GM19043 (cell line): ENCODE results near the gene METTL22.

ENCODE experiments used
- ATAC-seq: cut with Tn5 transposase; IDR thresholded peaks from one replicate; pipeline ENCODE4 v1.9.1; 2021; ENCODE audit warnings: low read depth; ENCODE audit not compliant: unreplicated experiment

The METTL22 gene

DNA sequence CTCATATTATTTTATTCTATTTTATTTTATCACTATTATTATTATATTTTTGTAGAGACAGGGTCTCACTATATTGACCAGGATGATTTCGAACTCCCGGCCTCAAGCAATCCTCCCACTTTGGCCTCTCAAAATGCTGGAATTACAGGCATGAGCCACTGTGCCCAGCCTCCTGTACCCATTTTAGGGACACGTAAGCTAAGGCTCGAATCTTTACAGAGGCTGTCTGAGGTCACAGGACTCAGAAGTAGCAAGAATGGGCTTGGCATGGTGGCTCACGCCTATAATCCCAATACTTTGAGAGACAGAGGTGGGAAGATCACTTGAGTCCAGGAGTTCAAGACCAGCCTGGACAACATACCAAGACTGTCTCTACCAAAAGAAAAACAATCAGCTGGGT lies 40.2 kb downstream of the METTL22 start:
- ATAC-seq, result no peak

DNA sequence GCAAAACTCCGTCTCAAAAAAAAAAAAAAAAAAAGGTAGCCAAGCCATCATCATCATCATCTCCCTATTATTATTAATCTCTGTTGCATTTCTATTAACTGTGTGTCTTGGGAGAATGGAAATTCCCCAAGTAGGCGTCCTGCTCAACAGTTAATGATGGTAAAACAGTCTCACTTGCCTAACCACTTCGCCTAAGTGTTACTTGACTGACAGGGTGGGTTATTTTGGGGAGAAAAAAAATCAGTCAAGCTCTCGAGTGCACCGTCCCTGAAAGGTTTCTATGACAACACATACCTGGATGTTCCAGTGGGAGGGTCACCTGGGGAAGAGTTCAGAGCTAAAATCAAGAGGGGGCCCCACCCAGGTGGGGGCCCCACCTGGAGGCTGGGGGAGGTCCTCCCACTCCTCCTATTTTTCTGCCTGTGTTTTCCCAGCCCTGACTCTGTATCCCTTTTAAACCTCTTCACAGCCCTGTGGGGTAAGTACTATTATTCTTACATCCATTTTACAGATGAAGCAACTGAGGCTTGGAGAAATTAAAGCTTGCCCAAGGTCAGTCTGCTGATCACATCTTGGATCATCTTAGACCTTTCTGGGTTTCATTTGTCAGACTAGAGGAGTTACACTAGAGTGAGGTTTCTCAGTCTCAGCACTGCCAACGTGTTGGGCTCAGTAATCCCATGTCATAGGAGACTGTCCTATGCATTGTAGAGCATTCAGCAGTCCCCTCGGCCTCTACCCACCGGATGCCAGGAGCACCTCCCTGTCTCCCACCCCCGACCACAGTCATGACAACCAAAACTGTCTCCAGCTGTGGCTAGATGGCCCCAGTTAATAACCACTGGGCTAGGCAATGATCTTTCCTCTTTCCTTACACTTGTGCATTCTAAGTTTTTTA lies 41.9 kb downstream of the METTL22 start:
- no peak for ATAC-seq

GRCh38 chr16:8665529-8665928 lies 44.0 kb downstream of the METTL22 start:
- ATAC-seq, result no peak

DNA sequence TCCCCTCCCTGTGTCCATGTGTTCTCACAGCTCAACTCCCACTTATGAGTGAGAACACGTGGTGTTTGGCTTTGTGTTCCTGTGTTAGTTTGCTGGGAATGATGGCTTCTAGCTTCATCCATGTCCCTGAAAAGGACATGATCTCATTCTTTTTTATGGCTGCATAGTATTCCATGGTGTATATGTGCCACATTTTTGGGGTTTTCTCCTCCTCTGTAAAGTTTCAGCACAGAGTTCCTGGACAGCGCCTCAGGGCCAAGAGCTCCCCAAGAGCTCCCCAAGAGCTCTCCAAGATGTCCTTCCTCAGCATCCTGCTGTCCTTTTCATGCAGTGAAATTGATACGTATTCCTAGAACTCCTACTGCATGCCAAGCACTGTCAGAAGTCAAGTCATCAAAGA lies 46.0 kb downstream of the METTL22 start:
- no peak for ATAC-seq

DNA sequence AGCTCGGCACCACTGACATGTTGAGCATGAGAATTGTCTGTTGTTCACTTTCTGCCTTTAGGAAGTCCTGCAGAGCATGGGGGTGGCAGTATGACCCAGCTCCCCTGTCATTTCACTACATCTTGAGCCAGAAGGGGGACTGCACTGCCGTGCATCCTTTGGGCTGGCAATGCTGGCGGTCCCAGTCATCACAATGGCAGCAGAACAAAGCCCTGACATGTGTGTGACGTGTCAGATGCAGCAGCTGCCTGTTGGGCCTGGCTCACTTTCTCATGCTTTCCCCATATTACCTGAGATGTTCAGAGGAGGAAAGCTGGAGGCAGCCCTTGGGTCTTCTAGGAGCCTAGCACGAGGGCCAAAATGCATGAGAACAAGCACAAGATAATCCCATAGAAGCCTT lies 46.6 kb downstream of the METTL22 start:
- no peak for ATAC-seq

DNA sequence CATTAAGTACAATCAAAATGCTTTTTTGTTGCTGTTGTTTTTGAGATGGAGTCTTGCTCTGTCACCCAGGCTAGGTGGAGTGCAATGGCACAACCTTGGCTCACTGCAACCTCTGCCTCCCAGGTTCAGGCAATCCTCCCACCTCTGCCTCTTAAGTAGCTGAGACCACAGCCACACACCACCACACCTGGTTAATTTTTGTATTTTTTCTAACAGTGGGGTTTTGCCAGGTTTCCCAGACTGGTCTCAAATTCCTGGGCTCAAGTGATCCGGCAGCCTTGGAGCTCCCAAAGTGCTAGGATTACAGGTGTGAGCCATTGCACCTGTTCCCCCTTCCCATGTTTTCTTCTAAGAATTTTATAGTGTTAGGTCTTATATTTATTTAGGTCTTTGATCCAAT lies 48.0 kb downstream of the METTL22 start:
- ATAC-seq, result no peak

GRCh38 chr16:8670014-8670560 lies 48.6 kb downstream of the METTL22 start:
- no peak for ATAC-seq

DNA sequence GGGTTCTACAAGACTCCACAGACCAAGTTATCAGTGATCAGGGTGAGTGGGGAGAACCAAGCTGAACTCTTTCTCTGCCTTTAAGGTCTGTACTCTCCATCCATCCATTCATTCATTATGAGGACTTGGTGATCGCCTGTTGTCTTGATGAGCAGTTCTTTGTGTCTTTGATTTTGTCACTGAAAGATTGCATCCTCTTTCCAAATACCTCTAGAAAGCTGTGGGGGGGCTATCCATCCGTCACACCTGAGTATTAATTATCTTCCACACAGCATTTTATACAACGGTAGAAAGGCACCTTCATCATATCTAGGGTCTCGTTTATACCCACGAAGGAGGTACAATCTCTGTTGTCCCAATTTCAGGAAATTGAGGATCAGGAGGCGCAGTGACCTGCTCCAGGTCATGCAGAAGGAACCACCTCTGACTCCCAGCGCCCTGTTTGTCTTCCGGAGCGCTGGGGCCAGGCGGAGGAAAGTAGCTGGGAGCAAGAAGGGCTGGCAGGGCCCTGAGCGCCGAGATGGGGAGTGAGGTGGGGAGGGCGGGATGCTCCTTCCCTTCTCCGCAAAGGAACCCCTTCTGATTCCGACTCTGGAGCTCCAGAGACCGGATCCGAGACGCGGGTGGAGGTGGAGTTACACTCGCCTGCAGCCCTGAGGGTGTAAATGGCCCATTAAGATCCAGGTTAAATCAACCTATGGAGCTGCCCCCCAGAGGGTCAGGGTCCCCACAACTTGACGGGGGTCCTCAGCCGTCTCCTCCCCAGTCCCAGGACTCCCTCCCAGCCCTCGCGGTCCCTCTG lies 52.3 kb downstream of the METTL22 start:
- ATAC-seq, result peak; percentile 31

DNA sequence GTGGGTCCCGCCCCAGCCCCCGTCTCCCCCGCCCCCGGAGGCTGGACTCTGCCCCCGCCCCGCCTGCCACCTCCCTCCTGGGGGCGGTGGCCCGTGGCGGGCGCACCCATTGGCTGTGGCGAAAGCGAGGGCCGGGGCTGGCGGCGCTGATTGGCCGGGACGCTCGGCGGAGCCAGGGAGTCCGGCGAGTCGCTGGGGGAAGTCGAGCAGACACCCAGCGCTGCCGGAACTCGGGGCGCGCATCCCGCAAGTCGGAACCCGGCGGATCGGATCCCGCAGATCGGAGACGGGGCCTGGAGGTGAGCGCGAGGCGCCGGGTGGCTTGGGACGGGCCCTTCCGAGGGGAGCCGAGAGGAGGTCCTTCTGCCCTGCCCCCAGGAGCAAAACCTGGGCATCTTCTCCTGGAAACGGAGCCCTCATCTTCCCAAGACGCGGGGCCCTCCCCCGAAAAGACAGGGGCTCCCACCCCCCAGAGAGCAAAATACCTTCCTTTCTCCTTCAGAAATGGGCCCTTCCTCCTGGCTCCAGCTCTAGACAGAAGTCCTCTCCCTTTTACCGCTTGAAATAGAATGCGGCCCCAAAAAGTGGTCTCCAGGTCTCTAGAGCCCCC lies 53.0 kb downstream of the METTL22 start, which contains the start of gene ABAT:
Gene ABAT, plus strand, starts transcription at position 205 of the 610 bp plus-strand sequence. CDS start 61,123 bp downstream, outside the sequence.
- peak; percentile 100 for ATAC-seq

GRCh38 chr16:8675183-8676159 lies 54.0 kb downstream of the METTL22 start:
- ATAC-seq, result no peak

DNA sequence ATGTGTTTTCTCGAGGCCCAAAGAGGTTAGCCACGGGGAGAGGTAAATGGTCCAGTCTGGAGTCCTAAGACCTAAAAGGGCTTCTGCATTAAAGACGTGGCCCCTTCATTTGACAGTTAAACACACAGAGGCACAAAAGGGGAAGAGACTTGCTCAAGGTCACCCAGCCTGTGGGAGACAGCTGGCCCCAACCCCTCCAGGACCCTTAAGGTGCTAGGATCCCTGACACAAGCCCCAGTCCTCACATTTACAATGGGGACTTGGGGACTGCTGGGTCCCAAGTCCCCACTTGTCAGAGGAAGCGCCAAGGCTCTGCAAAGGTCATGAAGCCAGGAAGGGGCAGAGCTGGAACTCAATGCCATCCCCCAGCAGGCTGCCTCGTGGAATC lies 54.7 kb downstream of the METTL22 start:
- ATAC-seq, result no peak

GRCh38 chr16:8676737-8677375 lies 55.4 kb downstream of the METTL22 start:
- ATAC-seq, result no peak

DNA sequence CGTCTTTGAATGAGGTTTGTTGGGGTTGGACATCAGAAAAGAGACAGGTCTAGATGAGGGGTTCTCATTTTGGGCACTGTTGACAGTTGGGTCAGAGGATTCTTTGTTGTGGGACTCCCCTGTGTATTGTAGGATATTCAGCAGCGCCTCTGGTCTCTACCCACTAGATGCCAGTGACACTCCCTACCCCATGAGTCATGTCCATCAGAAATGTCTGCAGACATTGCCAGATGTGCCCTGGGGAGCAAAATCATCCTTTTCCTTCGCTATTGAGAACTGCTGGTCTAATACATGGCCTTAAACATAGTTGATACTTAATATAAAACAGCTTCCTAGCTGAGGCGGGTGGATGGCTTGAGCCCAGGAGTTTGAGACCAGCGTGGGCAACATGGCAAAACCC lies 56.0 kb downstream of the METTL22 start:
- no peak for ATAC-seq

DNA sequence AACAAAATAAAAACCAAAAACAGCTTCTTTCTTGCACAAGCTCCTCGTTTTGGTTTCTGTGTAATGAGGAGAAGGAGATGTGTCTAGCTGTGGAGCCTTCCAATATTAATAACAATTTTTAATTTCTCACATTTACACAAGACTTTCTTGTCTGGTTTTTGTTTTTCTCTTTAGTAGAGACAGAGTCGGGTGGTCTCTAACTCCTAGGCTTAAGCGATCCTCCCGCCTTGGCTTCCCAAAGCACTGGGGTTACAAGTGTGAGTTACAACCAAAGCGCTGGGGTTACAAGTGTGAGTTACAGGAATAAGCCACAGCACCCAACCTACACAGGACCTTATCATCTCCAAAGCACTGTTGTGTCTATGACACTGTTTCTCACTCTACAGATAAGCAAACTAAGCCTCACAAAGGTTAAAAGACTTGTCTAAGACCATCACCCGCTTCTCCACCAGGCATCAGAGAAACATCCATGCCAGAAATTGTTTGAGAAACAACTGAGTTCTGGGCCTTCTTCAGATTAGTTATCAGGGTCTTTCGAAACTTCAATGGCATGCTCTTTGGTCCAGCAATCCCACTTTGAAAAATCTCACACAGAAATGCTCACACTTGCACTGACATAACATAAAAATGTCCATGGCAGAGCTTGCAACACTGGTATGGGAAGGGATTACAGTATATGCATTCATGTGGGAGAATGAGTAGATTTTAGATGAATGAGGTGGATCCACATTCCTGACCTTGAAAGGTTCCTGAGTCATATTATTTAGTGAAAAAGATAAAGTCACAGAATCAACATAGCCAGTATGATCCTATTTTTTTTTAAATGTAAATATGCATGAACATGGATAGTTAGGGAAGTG lies 56.8 kb downstream of the METTL22 start:
- ATAC-seq, result no peak

DNA sequence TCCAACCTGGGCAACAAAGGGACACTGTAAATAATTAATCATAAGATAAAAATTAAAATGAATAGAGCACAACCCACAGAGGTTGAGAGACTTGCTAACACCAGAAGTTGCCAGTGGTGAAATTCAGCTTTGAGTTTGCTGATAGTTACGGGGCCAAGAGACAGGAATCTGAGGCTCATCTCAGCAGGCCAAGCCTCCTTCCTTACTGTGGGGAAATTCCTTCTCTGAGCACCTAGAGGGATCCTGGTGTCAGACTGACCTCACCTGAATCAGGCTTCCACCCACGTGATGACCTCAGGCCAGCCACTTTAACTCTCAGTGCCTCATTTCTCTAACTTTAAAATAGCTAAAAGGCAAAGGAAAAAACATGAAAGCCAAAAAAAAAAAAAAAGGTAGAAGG lies 57.7 kb downstream of the METTL22 start:
- ATAC-seq, result no peak

DNA sequence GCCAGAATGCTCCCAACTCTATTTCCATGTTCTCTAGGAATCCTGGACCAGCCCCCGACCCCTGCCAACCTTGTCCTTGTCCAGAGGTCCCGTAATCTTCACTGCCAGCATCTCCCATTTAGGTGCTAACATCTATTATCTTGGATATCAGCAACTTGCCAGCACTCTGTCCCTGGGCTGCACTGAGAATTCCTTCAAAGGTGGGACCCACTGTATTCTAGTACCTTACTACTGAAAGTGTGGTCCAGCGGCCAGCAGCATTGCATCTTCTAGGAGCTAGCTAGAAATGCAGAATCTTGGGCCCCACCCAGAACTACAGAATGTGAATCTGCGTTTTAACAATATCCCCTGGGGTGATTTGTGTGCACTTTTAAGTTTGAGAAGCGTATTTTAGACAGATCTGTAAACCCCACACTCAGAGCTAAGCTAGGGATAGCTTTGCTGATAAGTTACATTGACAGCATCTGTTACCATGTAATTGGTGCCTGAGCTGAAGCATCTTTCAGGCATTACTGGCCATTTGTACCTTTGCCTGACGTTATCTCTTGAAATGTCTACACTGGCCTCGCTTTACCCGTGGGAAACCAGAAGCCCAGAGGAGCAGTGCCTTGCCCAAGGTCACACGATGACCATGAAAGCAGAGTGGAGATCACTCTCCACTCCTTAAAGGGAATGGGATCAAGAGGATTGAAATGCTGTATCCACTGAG lies 61.2 kb downstream of the METTL22 start:
- ATAC-seq, result no peak

GRCh38 chr16:8683640-8684039 lies 62.1 kb downstream of the METTL22 start:
- ATAC-seq, result no peak

GRCh38 chr16:8685617-8686016 lies 64.1 kb downstream of the METTL22 start:
- ATAC-seq, result no peak
